ENCODE results near the gene IGLL1.

The IGLL1 gene

GRCh38 chr22:23569291-23569690 lies 10.8 kb downstream of the IGLL1 start:
- no peaks in the 10 kb centered on the region for H3K9me2 ChIP-seq (ENCODE audit: low read depth, low read length)
- H3K9ac ChIP-seq (ENCODE audit: low read length) = no peak overlapping the region
- H2AFZ ChIP-seq (ENCODE audit: low read length) = no peak overlapping the region
- H3F3A ChIP-seq (ENCODE audit: insufficient read depth, low read length) = no peaks in the 10 kb centered on the region
- no peaks in the 10 kb centered on the region for H3K9me3 ChIP-seq (ENCODE audit: low read length)
- no peak overlapping the region for H3K4me3 ChIP-seq (ENCODE audit: low read depth, low read length, poor library complexity, severe bottlenecking)
- H3K27ac ChIP-seq (ENCODE audit: low read depth, low read length, poor library complexity, severe bottlenecking) = no peak overlapping the region
- H3K27me3 ChIP-seq (ENCODE audit: insufficient read depth, low read length) = peaks cover 7% of the 10 kb centered on the region; the same call in 1 of the 2 replicates
- H3K4me2 ChIP-seq (ENCODE audit: low read length) = no peak overlapping the region
- H3K79me2 ChIP-seq (ENCODE audit: insufficient read depth, low read length) = no peaks in the 10 kb centered on the region
- H3K36me3 ChIP-seq (ENCODE audit: insufficient read depth, low read length) = no peaks in the 10 kb centered on the region
- no peaks in the 10 kb centered on the region for H3K4me1 ChIP-seq (ENCODE audit: insufficient read depth, low read length, severe bottlenecking)
- no peaks in the 10 kb centered on the region for H4K20me1 ChIP-seq (ENCODE audit: insufficient read depth, low read length)
- no peak for TF ChIP-seq EZH2 (IDR thresholded peaks at IDR 0.05; ENCODE audit: borderline replicate concordance, low read length)
- TF ChIP-seq CTCF (IDR thresholded peaks at IDR 0.05; ENCODE audit: low read length) = no peak

DNA sequence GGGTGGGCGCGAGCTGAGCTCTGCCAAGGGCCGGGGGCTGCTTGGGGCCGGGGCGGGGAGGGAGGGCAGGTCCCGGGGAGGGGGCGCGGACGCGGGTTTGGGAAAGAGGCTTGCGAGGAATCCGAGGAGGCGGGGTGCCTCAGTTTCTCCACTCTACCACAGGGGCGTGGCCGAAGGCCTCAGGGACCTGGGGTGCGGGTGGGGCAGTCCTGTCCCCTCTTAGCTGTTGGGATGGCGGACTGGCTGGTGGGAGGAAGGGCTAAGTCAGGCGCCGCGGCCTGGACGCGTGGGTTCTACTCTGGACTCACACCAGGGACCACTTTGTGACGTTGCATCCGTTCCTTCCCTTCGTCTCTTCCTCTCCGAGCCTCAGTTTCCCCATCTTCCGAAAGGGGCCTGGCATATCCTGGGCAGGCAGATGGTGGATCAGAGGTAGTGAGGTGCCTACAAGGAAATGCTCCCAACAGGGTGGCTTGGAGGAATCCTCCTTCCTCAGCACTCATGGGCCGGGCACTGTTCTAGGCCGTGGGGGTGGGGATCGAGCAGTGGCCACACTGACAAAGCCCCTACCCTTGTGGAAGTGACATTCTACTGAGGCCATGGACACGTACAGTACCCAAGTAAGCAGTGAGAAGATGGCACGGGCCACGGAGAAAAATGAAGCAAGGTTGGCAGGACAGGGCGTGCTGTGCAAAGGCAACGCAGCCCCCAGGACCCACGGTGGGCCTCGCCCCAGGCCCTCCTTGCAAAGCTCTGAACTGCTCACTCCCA lies 13.2 kb downstream of the IGLL1 start:
- no peaks in the 10 kb centered on the region for H3K79me2 ChIP-seq (ENCODE audit: insufficient read depth, low read length)
- H3K27ac ChIP-seq (ENCODE audit: low read depth, low read length, poor library complexity, severe bottlenecking) = no peak overlapping the region
- H3K4me1 ChIP-seq (ENCODE audit: insufficient read depth, low read length, severe bottlenecking) = no peaks in the 10 kb centered on the region
- no peaks in the 10 kb centered on the region for H3F3A ChIP-seq (ENCODE audit: insufficient read depth, low read length)
- peaks cover 3% of the 10 kb centered on the region; the same call in 1 of the 2 replicates for H3K27me3 ChIP-seq (ENCODE audit: insufficient read depth, low read length)
- TF ChIP-seq EZH2 (IDR thresholded peaks at IDR 0.05; ENCODE audit: borderline replicate concordance, low read length) = no peak
- TF ChIP-seq CTCF (IDR thresholded peaks at IDR 0.05; ENCODE audit: low read length) = no peak
- H3K9me2 ChIP-seq (ENCODE audit: low read depth, low read length) = no peaks in the 10 kb centered on the region
- no peak overlapping the region for H3K4me2 ChIP-seq (ENCODE audit: low read length)
- H3K9me3 ChIP-seq (ENCODE audit: low read length) = no peaks in the 10 kb centered on the region
- H3K9ac ChIP-seq (ENCODE audit: low read length) = no peak overlapping the region
- no peak overlapping the region for H3K4me3 ChIP-seq (ENCODE audit: low read depth, low read length, poor library complexity, severe bottlenecking)
- H2AFZ ChIP-seq (ENCODE audit: low read length) = no peak overlapping the region
- no peaks in the 10 kb centered on the region for H3K36me3 ChIP-seq (ENCODE audit: insufficient read depth, low read length)
- H4K20me1 ChIP-seq (ENCODE audit: insufficient read depth, low read length) = no peaks in the 10 kb centered on the region

GRCh38 chr22:23565915-23566704 lies 14.0 kb downstream of the IGLL1 start:
- Histone ChIP-seq H3K4me3 (ENCODE audit: low read depth, low read length, poor library complexity, severe bottlenecking) (no peak overlapping the region), H3K9me3 (ENCODE audit: low read length) (no peaks in the 10 kb centered on the region), H3K27me3 (ENCODE audit: insufficient read depth, low read length) (no peaks in the 10 kb centered on the region), H3K4me1 (ENCODE audit: insufficient read depth, low read length, severe bottlenecking) (no peaks in the 10 kb centered on the region), H3F3A (ENCODE audit: insufficient read depth, low read length) (no peaks in the 10 kb centered on the region), H3K79me2 (ENCODE audit: insufficient read depth, low read length) (no peaks in the 10 kb centered on the region), H3K36me3 (ENCODE audit: insufficient read depth, low read length) (no peaks in the 10 kb centered on the region), H3K27ac (ENCODE audit: low read depth, low read length, poor library complexity, severe bottlenecking) (no peak overlapping the region), H3K9ac (ENCODE audit: low read length) (no peak overlapping the region), H4K20me1 (ENCODE audit: insufficient read depth, low read length) (no peaks in the 10 kb centered on the region), H2AFZ (ENCODE audit: low read length) (no peak overlapping the region), H3K9me2 (ENCODE audit: low read depth, low read length) (no peaks in the 10 kb centered on the region), H3K4me2 (ENCODE audit: low read length) (no peak overlapping the region)
- TF ChIP-seq CTCF (IDR thresholded peaks at IDR 0.05; ENCODE audit: low read length) = no peak
- TF ChIP-seq EZH2 (IDR thresholded peaks at IDR 0.05; ENCODE audit: borderline replicate concordance, low read length) = no peak

Measured in OCI-LY1 (cell line).